T-helper 2 cell treated with Interferon-gamma antibody and Interleukin-4, amounts not matched to agents 100 ng/mL and 5 ng/mL, for 36 hours (primary cell): Measurements from ENCODE around the gene FOXP1. TPM values are rescaled to one million over a fixed set of nuclear protein-coding genes. Genes with fewer than 3 reads are reported as not detected.
"Not testable (repeated sequence)": the region's sequence is repeated elsewhere in the genome, so short reads cannot be mapped to it uniquely, and the experiment has no call there.

Experiments used
- intact Hi-C: fragments of 100-400 bp; cut with micrococcal nuclease; formaldehyde crosslinking; loops from one replicate; pipeline ENCODE4 v1.15.1; 2023
- total RNA-seq: library from RNA; stranded (reverse); gene quantifications from 2 replicates; pipeline ENCODE4 v1.2.3, GENCODE V29; 2022

Gene FOXP1
- total RNA-seq, 1 donor from 2014 or later = 113 TPM

DNA sequence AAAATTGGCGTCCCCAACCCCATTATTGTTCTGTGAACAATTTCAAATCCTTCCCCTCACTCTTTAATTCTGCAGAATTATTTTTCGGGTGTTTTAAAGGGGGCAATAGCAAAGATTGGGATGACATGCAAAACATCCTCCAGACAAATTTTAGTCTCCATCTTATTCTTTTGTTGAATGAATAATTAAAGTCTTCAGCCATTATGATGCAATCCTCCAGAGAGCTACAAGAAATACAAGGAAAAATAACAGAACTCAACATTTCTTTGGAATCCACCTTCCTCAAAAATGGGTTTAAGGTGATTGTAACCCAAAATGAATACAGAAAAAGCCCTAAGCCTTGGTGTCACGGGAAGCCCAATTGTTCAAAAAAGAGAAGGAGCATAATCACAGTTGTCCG is 49.9 kb downstream of the FOXP1 start:
- intact Hi-C loops = no loop called here

DNA sequence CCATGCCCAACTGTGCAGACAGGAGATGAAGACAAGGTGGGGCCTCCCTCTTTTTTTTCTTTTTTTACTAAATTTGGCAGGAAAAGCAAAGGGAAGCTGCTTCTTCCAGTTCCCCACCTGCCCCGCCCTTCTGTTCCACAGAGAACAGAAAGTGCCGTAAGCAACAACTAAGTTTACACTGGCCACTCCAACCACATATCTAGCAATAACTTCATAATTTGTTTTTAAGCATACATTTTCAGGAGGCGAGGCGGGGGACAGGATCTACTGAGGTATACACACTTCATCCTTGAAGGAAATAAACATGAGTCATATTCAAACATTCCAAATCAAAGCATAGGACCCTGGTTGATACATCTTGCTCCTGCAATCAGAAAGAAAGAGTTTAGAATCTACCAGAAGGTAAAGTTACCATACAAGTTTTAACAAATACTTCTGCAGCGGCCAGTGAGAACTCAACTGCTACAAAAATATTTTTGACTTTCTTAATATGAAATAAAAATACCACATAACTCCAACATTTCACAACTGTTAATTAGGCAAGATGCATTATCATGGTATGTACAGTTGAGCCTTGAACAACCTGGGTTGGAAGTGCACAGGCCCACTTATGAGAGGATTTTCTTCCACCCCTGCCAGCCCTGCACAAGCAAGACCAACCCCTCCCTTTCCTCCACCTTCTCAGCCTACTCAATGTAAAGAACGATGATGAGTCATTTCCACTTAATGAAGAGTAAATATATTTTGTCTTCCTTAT is 50.7 kb downstream of the FOXP1 start:
- intact Hi-C loops = no loop called here

DNA sequence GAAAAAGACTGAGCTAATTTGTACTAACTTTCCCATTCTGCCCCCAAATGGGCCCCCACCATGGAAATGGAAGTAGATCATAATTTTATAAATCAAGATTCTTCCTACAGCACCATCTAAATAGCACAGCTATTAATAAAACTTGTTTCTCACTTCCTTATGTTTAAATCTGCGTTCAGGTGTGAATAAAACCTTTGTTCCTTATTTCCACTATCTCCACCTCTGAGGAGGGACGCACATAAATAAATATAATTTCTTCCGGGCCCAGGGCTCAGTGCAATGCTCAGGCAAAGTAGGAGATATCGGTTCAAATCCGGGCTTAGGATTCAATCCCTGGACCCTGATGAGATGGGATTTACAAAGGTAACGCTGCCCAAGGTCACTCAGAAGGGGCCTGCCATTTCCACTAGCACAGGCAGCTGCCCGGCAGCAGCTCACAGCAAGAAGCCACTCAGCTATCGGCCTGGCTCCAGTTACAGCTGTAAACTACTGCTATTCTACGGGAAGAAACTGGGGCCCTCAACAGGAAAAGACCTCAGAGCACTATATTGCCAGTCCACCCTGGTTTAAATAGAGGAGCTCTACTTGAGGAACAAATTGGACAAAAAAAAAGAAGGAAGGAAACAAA is 52.5 kb downstream of the FOXP1 start:
- intact Hi-C loops = no loop called here

DNA sequence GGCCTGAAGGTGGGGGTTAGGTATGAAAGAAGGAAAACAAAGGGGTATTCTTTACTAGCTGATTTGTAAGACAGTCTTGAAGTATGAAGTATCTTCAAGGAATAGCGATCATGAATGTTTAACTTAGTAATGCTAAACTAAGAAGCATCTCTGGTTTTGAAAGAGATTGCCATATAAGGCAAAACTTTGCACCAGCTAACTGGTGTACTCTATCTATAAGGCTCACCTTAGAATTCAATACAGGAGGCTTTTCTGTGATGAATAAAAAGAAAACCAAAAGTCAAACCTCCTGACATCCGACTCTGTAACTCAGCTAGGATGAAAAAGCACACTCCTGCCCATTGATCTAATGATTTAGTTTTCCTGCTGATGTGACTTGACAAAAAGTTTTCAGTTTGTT is 54.7 kb downstream of the FOXP1 start:
- intact Hi-C loops = no loop called here

DNA sequence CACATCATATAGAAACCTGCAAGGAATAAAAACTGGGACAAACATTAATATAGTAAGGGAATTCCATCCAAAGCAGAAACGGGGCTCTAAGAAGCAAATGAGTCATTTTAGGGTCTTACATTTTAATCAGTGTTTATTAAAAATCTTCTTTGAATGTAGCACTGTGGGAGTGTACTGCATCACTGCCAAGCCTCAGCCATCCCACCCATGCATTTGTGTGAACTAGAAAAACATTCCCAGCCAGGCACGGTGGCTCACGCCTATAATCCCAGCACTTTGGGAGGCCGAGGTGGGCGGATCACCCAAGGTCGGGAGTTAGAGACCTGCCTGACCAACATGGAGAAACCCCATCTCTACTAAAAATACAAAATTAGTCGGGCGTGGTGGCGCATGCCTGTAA is 57.1 kb downstream of the FOXP1 start:
- intact Hi-C loops = not testable (repeated sequence)

DNA sequence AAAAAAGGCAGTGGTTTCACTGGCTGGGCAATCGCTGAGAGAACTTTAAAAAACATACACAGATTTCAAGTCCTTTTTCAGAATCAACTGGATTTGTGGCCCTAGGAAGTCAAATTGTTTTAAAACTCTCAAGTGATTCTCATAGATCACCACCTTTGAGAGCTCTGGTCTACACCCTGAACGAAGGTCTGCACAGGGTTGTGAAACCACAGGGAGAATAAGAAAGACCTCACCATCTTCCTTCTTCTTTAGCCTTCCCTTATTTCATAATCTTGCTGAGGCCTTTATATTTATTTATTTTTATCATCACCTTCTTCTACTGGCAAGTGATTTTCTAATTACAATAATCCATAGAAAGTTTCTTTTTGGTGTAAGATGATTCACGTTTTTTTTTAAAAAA is 58.1 kb downstream of the FOXP1 start:
- intact Hi-C loops = no loop called here

DNA sequence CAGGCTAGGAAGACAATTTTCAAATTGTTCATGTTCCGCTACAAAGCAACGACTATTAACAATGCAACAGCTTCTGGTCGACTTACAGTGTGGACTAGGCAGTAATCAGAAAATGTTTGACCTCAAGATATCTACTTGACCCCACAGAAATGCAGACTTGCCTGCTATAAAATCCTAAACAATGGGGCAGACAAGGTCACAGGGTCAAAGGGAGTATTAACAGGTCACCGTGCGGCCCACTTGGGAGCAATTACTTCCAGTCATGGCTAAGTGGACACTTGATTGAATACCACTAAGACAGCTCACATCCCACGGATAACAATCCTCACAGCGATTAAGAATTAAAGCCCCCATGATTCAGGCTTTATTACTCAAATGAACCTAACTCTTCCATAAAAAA is 58.9 kb downstream of the FOXP1 start:
- intact Hi-C loops = no loop called here

DNA sequence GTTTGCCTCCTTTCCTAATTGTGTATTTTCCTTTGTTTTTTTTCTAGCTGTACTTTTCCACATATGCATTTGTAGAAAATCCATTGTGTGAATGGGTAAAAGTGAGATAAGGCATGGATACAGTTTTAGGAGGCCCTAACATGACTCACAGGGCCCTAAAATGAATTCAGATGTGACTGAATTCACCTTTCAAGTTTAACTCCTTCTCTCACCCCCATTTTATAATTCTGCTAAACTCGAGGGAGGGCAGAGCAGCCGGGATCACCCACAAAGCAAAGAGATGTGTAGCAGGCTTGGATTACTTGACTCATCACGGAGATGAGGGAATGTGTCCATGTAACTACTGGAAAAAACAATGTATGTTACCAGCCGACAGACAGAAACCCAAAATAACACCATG is 59.9 kb downstream of the FOXP1 start:
- intact Hi-C loops = no loop called here

DNA sequence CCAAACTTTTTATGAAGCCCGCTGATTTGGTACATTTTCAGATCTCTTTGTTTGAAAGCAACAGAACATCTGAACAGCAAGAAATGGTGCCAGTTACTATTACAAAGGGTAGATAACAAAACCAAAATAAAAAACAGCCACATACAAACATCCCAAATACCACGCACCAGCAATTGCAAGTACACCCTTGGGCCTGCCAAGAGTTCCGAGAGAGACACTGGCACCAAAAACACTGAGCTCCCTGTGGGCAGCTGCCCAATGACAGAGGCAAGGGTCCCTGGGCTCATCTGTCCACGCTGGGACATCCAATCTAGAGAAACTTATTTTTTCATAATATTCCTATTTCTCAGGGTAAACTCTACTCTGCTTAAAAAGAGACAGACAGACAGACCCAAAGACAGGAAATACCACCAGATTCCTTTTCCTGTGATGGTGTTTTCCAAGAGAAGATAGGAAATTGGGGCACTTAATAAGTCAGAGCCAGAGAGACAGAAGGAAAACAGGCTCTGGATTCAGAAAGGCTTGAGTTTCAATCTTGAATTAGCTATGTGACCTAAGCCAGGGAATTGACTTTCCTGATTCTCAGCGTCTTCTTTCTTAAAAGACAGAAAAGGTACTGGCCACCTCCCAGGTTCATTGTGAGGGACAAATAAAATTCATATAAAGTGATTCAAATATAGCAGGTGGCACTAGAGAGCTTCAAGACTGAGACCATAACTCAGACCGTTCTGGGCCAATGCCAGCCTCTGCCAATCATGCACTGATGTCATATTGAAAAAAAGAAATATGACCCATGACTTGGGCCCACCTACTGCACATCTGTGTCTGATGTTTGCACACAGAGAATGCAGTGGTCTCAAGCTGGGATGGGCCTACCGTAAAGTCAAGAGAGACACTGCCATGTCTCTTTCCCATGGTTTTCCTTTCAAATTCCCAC is 61.3 kb downstream of the FOXP1 start:
- intact Hi-C loops = no loop called here

DNA sequence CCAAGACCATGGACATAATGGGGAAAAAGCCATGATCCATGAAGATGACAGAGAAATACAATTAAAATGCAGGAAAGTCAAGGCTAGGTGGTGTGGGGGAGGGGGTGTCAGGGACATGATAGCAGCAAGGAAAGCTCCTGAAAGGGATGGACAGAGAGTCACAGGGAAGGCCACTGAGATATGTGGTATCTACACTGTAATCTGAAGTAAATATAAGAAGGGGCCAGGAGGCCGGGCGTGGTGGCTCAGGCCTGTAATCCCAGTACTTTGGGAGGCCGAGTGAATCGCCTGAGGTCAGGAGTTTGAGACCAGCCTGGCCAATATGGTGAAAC is 62.5 kb downstream of the FOXP1 start:
- intact Hi-C loops = no loop called here

DNA sequence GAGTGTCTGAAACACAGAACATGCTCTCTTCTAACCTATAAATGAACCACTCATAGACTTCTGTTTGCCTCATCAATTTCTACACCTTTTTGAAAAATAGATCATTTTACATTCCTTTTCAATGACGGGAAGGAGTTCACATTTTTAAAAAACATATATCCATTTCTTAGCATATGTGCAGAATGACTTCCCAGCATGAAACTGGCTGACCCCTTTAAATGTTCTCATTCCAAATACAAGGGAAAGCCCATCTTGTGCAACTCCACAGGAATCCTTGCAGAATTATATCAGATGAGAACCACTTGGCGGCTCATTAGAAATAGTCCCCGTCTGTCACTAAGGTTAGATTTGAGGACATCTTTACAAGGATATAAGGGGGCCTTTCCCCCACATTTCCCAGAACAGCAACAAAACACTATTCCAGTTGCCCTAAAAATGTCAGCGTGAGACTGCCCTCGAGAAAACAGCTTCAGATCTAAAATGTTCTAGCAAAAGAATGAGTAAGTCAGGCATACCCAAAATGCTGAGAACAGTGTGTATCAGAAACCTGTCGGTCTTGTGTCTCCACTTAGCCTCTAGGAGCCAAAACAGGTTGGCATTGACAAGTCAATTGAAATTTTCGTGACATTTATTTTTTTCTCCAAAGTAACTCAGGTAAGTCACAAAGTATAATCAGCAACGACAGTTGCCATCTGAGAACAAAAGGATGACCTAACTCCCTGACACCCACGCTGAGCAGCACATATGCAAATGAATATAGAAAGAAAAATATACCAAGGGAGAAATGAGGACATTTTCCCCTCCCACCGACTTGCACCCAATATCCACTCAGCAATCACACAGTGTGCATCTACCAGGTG is 63.1 kb downstream of the FOXP1 start:
- intact Hi-C loops = no loop called here

DNA sequence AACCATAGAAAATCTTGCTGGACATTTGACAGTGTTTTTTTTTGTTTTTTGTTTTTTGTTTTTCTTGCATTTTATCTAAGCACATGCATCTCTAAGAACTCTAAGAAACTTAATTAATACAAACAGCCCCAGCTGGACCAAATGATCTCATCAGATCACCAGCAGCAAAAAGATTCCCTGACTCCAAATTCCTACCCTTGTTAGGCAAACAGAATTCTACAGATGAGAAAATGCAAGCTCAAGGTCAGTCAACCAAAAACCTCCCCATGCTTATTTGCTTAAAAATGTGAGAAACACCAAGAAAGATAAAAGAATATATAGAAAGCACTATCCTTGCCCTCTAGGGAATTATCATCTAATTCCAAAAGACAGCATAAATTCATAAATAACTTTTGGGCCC is 65.4 kb downstream of the FOXP1 start:
- intact Hi-C loops = no loop called here

DNA sequence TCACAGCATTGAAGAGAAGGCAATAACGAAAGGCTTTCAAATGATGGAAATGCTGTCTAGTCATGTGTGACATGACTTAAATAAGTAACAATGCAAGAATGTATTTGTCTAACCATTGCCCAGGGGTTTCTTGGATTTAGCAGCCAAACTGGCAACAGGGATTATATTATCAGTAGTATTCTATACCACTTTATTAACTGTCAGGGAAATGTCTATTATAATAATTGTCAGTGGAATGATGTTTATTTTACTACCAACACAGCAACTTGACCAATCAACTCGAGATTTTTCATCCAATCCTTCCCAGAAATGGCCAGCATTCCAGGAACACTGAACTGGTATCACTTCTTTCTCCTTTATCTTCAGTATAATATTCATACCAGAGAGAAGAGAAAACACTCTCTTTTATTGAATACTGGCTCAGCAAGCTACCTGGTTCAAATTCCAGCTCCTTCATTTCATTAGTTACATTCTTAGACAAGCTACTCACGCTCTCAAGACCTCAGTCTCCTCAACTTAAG is 66.2 kb downstream of the FOXP1 start:
- intact Hi-C loops = no loop called here

DNA sequence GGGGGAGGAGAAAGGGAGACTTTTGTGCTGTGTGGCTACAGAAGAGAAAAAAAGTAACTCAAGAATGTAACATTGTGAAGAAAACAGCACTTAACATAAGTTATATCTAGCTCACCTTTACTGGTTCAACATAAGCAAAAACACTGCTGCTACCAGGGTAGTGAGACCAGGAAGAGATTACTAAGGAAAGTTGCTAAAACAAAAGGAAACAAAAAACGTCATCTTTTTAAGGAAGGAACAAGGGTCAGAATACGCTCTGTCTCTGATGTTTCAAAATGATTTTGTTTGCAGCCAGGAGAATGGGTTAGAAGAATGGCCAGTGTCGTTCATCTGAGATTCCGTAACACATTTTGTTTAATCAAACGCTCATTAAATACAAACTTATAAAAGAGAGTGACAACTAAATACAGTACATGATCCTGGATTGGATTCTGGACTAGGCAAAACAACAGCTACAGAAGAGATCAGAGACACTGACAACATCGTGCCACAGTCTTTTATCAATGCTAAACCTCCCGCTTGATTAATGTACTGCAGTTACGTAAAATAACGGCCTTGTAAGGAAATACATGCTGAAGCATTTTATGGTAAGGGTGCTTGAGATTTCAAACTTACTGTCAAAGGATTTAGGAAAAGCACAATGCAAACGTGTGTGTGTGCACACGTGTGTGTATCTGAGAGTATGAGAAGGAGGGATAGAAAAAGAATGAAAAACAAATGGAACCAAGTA is 67.7 kb downstream of the FOXP1 start:
- intact Hi-C loops = no loop called here

DNA sequence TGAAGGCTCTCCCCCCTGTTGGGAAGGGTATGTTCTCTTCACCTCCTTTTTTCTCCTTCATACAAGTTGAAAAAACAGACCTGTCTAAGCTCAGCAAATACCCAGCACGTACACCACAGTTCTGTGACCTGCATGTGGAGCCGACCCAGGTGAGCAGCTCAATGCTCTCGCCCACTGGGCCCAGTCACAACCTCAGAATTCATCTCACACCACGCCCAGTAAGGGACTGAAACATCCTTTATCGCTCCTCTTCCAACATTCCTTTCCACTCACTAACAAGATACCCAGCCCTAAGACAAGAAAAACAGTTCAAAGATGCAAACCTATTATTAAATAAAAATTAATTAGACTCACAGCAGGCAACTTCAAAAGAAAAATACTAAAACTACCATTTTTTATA is 68.9 kb downstream of the FOXP1 start:
- intact Hi-C loops = loop anchor here (5.0 kb wide), 1 partner anchor 382 kb away; no protein-coding TSS in a partner anchor

DNA sequence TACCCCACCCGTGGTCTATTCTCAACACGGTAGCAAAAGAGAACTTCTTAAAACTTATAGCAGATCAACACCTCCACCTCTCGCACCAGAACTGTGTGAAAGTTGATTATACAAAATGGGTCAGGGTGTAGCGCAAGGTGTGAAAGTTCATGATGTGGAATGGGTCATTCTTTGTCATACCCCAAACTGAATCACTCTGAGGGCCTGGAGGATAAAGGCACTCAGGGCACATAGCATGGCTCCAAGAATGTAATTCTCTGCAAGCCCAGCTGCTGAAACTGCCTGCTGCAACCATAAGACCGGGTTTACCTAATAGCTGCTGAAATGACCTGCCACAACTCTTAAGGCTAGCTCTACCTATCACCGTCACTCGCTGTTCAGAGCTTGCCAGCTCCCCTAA is 70.0 kb downstream of the FOXP1 start:
- intact Hi-C loops = loop anchor here (2.0 to 5.0 kb wide), 6 partner anchors 57 to 507 kb away; no protein-coding TSS in a partner anchor

DNA sequence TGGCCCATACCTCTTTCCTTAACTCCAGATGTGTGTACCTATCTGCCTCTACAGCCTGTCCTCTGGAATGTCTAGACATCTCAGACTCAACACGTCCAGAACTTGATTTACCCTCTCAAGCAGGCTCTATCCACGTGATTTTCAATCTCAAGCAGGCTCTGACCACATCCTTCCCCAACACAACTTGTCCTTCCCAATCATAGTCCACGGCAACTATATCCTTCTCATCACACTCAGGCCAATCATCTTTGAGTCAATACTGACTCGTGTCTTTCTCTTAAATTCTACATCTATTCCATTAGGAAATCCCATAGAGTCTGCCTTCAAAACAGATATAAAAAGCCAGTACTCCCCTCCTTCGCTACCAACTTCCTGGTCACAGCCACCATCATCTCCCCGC is 70.4 kb downstream of the FOXP1 start:
- intact Hi-C loops = loop anchor here (2.0 to 5.0 kb wide), 6 partner anchors 56 to 506 kb away; no protein-coding TSS in a partner anchor

DNA sequence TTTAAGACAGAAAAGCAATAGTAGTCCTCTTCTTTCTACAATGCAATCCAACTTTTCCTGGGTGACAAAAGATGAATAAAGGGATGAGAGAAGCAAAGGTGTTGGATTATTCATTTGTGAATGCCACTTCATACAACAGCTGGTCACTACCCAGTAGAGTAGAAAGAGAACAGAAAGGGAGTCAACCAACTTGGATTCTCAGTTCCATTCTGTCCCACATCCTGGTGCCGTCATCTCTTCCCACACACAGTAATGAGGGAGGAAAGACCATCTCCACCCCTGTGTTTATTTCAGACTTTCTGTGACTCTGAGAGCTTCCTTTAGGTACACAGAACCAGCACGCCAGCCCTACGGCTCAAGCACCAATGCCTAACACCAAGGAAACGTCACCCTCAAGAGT is 71.0 kb downstream of the FOXP1 start:
- intact Hi-C loops = loop anchor here (2.0 to 5.0 kb wide), 6 partner anchors 56 to 506 kb away; no protein-coding TSS in a partner anchor

DNA sequence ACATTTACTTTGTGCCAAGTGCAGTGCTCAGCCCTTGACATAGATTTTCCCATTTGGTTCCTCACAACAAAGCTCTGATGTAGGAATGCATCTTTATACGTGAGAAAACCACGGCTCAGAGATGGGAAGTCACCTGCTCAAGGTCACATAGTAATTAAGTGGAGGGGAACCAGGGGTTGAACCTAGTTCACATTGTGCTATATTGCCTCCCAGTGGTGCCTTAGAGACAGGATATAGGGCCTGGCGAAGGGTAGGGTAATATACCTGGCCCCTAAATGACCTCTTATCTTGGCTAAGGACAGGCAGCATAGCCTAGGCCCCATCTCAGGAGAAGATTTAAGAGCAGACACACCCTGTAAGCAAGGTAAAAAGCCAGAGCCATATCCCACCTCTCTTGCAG is 71.5 kb downstream of the FOXP1 start:
- intact Hi-C loops = loop anchor here (2.0 to 5.0 kb wide), 6 partner anchors 55 to 505 kb away; no protein-coding TSS in a partner anchor

DNA sequence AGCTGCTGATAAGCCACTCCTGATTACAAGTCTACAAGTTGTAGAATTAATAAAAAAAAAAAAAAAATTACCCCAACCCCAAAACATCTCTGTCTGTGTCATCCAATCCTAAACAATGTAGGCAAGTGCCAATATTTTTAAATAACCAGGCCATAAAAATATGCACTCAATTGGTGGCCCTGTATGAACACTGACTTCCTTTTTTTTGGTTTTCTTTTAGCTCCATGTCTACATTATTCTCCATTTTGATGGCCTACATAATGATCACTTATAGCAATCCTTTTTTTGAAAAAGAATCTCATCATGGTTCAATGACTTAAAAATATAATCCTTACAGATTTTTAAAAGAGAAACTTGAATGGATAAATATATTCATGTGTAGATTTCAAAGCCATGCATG is 72.1 kb downstream of the FOXP1 start:
- intact Hi-C loops = loop anchor here (5.0 kb wide), 1 partner anchor 379 kb away; no protein-coding TSS in a partner anchor
